DMS 273 (cell line): ENCODE measurements around the gene TTN.

Source experiments
- DNase-seq: peaks from one replicate; lab custom pipeline; 2025; ENCODE audit not compliant: unreplicated experiment; lab: John Stamatoyannopoulos, UW

The TTN gene

DNA sequence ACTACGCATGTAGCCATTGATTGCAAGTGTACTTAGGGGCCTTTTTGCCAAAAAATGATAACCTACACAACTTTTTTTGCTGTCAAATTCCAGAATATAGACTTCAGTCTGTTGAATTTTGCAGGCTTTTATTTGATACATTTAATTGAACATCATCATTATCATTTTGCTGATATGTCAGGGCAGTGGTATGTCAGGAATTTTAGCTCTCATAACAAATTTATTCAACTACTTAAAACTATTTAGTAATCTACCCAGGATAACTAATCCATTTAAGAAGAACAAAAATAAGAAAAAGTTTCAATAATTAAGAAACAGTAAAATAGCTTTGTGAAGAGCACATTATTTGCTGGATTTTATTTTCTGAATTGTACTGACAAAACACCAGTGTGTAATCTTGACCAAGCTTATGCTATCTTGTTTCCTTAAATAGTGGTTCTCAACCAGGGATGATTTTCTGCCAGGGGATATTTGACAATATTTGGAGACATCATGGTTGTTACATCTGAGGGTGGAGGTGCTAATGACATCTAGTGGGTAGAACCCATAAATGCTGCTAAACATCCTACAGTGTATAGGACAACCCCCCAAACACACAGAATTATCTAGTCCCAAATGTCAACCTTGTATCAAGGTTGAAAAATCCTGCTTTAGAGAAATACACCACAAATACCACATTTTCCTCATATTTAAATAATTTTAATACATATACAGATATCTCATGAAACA, 12.1 kb upstream of the TTN start:
- no peak for DNase-seq

DNA sequence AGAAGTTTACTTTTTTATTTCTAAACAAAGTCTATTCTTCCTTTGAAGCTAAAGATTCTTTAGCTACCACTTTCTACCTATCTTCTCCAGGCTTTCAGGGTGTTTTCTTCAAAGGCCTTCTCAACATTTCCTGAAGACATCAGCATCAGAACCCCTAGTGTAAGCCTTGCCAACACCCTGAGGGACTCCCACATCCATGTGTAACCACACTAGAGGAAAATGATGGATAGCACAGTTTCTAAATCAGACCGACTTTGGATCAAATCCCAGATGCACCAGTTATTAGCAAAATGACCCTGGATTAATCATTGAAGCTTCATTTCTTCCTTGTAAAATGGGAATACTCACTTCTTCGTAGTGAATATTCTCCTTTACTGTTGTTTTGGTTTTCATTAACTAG, 4.7 kb upstream of the TTN start:
- DNase-seq, result no peak

DNA sequence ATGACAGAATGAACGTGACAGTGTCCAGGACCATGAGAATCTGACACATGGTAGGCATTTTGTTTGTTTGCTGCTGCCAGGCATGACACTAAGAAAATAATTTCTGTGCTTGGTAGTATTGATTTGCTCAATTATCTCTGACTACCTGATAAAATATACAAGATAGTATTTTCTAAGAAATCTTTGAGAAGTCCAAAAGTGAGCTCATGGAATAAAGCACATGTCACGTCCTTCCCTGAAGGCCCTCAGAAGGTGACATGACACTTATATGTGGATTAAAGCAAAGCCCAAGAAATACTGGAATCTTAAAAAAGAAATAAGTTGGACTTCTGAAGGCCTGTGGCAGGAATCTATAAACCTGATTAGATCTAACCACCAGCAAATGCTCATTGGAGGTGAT, 3.8 kb upstream of the TTN start:
- no peak for DNase-seq

DNA sequence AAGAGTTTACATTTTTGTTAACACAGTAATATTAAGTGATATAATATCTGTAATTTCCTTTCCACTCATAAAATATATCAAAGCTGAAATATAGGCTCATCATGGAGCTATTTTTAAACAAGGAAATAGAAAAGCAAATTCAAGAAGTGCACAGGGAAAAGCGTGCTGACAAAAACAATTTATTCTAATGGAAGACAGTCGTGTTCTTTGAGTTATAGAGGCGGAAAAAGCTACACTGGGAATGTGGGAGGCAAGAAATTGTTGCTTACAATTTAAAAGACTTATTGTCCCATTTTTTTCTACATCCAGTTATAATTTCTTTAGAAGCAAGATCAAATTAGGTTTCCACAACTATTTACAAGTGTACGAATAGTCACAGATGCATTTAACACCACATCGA, 3.2 kb upstream of the TTN start:
- DNase-seq, result no peak

DNA sequence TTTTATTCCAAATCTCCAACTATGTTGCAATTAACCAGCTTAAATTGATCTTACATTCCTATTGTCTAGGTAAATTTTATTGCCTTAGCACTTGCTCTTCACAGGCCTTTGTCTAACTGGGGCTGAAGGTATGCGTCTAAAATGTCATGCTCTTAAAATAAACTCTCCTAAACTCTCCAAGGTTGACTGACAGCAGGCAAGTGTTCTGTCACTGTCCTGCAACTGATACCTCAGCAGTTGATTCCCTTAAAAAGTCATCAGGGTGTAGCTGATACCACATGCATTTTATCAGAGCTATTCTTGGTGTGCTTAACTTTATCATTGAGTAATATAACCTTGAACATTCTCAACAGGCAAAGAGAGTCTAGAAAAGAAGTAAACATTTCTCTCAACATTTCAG, 680 bp downstream of the TTN start:
- no peak for DNase-seq

DNA sequence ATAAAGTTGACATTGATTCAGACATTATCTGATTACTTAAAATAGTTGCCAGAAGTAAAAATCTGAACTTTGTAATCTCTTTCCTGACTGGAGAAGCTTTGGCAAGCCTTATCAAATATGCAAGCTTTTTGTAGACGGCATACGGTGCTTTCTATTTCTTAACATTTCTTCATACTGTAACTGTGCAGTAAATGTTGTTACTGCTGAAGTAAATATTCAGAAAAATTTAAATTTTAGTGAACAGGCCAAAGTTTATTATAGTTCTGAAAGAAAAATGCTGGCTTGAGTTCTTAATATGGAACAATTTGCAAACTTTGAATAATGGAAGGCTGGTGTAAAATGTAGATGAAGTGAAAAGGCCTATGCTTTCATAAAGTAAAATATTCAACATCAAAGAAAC, 1.8 kb downstream of the TTN start:
- no peak for DNase-seq

DNA sequence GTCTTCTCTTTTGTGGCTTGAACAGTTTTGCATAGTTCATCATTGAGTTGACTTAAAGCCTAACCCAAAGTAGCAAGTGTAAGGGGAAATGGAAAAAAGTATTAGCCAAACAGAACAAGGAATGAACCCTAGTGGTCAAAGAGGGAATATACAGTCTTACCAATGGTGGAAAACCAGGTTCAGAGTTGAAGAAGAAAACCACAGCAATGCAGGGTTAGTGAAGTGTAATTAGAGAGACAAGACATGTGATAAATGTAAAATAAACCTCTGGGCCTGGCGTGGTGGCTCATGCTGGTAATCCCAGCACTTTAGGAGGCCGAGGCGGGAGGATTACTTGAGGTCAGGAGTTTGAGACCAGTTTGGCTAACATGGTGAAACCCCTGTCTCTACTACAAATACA, 2.4 kb downstream of the TTN start:
- peak; percentile 51 for DNase-seq

DNA sequence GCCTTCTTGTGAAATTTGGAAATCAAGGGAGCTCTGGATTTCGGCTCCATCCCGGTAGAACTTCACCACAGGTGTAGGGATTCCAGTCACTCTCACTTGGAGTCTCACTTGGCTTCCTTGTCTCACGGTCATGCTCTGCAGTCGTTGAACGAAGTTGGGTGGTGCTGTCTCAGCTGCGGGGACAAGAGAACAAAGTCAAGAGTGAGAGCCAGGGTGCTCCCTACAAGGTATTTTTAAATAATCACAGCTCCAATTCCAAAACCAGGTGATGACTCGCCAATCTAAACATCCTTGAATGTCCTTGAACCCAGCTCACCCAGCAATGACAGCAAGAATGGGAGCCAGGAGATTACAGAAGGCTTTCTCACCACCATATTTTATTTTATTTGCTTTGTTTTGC, 6.7 kb downstream of the TTN start:
- no peak for DNase-seq

DNA sequence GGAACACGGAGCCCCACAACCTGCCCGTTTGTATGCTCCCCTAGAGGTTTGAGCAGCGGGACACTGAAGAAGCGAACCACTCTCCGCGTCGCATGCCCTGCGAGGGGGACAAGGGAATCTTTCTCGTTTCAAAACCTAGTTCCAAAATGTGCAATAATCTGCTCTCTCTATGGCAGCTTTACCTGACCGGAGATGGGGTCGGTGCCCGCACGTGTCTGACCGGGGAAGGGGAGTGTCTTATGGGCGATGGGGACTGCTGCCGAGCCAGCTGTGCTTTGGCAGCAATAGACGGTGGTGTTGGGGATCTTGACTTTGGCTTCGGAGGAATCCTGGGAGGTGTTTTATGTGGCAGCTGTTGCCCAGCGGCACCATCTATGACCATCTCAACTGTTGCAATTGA, 7.9 kb downstream of the TTN start:
- DNase-seq, result no peak

DNA sequence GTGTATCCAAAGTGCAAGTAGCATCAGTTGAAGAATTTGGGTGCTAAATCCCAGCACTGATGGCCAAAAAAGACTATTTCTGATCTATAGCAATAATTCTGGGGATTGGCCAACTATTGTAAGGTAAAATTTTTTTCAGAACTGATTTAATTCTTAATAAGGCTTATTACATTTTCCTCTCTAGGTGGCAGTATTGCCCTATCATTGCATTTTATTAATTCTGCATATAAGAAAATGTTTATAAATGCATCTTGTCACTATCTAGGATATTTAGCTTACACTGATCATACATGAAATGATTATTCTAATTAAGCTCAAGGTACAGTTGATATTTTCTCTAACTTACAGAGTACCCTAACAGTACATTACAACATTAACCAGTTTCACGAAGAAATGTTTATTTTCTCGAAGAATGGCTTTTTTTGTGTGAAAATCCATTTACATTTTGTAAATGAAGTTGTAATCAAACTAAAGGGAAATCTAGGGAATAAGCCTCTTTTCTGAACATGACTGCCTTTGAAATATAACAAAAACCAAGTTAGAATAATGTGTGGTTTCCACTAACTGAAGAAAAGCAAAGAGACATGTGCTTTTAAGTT, 11.0 kb downstream of the TTN start:
- DNase-seq, result peak; percentile 72

DNA sequence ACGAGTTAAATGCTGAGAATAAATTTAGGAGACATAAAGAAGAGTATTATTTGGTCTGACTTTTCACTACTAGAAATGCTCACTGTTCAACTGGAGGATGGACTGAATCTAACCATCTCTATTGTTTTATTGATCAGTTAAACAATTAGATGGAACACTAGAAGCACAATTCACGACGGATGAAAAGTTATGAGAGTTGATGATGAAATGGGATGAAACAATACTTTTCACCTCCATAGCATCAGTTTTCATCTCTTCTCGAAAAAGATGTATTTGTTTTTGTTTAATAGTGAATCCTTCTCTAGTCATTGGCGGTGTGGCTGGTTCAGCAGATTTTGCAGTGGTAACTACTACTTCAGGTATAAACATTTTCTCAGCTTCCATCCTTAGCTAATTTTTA, 19.3 kb downstream of the TTN start:
- DNase-seq, result no peak

DNA sequence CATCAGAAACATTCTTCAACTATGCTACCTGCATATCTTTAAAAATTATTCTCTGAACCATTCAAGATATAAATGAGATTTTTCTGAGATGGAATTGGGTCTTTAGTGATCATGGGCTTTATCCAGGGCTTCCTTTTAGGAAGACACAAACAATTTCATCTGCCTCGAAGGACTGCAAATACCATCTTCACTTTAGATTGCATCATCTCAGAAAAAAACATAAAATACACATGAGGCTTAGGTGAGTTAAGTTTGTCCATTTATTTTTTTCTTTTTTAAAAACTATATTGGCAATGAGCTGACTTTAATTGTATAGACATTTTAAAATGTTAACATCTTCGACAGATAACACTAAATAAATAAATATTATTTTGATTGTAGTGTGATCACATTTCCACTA, 20.1 kb downstream of the TTN start:
- no peak for DNase-seq

DNA sequence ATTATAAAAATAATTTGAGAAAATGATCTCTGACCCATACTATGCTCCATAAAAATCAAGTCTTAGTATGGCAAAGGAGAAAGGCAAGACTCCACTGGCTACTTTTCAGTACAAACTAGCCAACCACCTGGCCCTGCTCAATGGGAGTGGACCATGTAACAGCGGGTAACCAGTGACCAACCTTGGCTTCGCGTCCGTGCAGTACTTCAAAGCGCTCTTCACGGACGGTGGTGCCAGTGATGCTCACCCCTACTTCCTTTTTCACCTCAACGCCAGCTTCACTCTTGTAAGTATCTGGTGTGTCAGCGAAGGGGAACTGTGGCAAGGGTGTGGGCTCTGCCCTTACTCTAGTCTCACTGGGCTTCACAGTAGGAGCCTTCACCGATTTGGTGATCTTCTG, 23.3 kb downstream of the TTN start:
- no peak for DNase-seq

DNA sequence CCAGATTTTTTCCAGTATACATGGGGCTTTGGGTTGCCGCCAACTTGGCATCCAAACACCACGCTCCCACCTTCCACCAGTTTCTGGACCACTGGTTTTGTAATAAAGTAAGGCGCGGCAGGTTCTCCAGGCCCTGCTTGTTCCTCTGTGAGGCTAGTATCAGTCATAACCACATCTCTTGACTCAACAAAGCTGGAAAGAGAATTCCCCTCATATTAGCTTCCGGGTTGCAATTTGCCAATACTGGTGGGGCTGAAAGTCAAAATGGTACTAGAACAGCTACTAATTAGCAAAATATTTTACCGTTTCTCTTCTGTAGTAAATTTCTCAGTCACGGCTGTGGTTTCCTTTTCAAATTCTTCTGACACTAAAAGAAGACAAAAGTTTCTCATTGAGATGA, 25.0 kb downstream of the TTN start:
- no peak for DNase-seq

DNA sequence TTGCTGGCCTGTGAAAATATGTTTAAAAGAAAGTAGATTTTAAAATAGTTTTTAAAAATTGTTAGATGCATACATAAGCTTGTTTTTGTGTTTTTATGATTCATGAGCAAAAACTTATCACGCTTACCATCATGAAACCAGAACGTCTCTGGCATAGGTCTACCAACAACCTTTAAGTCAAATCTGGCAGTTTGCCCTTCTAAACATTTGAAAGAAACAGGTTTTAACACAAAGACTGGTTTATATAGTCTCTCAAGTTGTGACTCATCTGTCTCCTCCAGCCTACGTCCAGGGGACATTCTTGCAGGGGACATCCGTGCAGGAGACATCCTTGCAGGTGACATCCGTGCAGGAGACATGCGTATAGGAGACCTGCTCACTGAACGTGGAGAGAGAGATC, 29.6 kb downstream of the TTN start:
- DNase-seq, result no peak

DNA sequence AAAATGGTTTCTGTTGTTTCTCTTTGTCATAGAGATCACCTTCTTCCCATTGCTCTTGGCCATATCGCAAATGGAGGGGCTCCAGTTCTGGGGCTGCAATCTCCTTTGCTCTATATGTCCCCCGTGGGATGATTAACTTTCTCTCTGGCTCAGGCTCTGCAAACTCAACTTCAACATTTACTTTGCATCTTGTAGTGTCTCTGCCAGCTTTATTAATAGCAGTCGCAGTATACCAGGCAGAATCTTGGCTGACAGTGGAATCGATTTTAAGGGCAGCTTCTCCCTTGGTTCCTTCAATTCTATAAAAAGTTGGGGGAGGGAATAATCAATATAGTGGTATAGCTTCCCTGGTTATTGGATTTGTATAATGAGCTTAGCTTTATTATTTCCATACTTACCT, 30.5 kb downstream of the TTN start:
- no peak for DNase-seq

DNA sequence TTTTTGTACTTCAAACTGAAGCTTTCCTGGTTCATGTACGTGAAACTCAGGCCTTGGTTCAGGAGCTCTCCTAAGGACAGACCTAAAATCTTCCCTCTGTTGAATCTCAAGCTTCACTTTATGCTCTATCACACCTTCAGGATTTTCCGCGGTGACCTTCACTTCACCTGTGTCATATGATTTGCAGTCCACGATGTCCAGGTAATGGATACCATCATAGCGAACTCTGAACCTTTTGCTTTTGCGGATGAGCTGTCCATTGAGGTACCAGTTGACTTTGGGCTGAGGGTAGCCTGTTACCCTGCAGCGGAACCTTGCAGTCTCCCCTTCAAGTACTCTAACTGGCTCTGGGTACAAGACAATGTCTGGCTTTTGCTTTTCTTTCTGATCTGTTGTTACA, 31.2 kb downstream of the TTN start:
- DNase-seq, result no peak

DNA sequence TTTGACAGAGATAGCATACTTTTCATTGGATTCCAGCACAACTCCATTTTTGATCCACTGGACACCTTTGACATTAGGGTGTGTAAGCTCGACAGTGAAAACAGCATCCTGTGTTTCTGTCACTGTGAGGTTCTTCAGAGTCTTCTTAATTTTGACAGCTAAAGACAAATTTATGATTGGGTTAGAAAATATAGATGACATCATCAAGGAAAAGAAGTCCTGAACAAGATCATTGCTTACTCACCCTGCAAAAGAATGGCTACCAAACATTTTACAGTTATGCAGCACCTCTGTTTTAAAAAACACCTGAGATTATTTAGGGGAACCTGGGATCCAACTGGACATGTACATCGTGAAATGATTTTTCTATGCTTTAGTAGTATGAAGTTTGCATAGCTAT, 36.7 kb downstream of the TTN start:
- DNase-seq, result no peak

DNA sequence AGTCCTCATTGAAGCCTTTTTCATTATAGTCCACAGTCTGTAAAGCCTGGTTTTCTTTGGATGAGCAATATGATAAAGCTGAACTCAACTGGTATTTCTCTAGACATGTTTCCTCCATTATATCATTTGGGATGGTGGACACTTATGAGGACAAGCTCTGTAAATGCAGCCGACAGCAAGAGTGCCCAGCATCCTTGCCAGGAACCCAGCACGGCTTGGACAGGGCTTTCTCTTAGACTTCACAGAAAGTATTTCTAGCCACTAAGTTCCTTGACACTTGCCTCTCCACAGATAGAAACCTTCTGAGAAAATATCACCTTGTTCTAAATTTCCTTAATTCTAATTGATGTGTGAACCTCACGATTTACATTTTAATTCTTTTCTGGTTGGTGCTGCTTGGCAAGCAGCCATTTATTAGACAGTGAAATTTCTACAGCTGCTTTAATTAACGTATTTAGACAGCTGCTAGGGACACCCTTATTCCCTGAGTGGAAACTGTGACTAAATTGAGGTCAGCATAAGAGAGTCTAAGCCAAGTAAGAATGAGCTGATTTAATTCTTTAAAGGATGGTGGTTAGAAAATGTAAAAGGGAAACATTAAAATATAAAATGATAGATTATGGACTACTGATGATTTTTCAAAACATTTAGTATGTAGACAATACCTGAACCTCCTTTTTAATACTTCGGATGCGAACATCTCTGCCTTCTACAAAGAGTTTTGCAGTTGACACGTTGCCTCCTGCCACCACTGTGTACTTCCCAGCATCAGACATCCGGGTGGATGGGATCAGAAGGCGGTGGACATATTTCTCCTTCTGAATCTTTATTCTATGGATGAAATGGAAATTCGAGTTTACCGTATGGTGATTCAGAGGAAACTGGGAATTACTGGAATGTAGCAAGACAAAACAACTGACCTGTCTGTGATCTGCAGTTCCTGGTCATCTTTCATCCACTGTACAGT, 39.8 kb downstream of the TTN start:
- DNase-seq, result peak; percentile 39

DNA sequence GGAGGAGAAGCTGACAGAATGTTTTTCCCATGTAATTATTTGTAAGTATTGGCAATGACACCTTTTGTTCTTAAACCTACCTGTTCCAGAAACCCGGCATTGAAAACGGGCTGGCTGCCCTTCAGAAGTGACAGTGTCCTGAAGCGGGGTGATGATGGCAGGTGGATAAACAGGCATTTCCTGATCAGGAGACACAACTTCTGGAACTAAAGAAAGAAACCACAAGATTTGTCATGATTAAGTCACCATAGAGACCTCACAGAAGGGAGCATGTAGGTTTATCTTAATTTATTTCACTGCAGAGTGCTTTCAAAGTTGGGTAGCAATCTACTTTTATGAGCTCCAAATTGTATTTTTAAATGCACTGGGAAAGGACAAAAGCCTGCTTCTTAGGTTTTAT, 43.1 kb downstream of the TTN start:
- DNase-seq, result no peak

DNA sequence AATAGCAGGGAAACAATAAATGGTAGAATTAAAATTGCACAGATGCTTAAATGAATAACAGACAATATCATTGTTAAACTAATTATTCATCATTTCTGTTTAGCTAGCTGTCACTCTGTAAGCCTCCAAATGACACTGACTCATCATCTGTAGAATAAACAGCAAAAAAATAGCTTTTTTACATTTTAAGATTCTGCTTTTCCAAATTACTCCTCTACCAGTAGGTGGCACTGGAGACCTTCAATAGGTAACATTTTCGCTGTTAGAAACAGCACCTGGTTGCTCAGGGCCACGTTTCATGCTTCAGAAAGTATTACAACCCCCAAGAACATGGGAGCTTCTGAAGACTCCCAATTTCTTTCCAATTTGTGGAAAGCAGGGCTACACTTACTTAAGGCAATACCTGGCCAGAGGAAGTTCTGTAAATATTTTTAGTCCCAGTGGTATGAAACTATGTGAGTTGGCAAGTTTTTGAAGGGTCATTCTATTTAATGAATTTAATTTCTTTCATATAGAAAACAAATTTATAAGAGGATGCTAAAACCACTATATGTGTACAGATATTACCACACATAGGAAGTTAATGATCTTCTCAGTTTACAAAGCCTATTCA, 45.4 kb downstream of the TTN start:
- peak; percentile 75 for DNase-seq

DNA sequence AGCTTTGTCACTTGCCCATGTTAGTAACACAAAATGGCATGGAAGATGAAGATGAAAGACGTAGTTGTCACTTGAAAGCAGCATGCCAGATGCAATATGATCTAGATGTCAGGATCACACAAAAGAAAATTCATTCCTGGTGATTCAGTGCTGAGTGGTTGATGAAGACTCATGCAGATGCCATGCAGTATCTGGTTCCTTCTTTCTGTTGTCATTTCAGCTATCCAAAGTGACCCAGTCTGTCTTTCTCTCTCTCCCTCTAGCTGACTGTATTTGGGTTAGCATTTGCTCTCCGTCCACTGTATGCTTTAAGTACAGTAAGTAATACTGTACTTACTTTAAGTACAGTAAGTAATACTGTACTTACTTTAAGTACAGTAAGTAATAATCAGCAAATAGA, 50.4 kb downstream of the TTN start:
- DNase-seq, result no peak
